IMR-90 (cell line): ENCODE results near the gene ZNF514. TPM values are rescaled to one million over a fixed set of nuclear protein-coding genes. Genes with fewer than 3 reads are reported as not detected.

Experiments
- ATAC-seq: fragments of 200-7000 bp; cut with Tn5 transposase; 2 replicates; pipeline ENCODE4 v1.9.1; 2020; ENCODE audit warnings: low read depth, mild to moderate bottlenecking, moderate library complexity
- BruUV-seq: library from RNA; stranded (reverse); fragments of 400-500 nt; replicated peaks from 2 replicates; lab custom pipeline; 2021; lab: Mats Ljungman, UMichigan
- CTCF ChIA-PET: fragments of 300-600 bp; formaldehyde crosslinking; extraction: SDS; loops from one replicate; lab custom pipeline; 2021; ENCODE audit warnings: antibody characterized with exemption; lab: Yijun Ruan, JAX
- POLR2A ChIA-PET: fragments of 300-600 bp; sonication (Branson Sonifier 250); formaldehyde crosslinking; loops from one replicate; lab custom pipeline; 2022; ENCODE audit warnings: antibody characterized with exemption; ENCODE audit not compliant: unreplicated experiment; lab: Charles Lee
- DNase-seq: peaks from one replicate; pipeline ENCODE4 v3.0.0; 2013
- H2AFZ ChIP-seq: replicated peaks from 2 replicates; pipeline ENCODE3; 2013; ENCODE audit warnings: low read length, mild to moderate bottlenecking; ENCODE audit not compliant: poor library complexity
- H2AK5ac ChIP-seq: 2 replicates; pipeline ENCODE4 v1.6.1; 2013; ENCODE audit warnings: low read depth, low read length, inconsistent platforms
- H2AK9ac ChIP-seq: replicated peaks from 2 replicates; pipeline ENCODE3; 2013; ENCODE audit warnings: mild to moderate bottlenecking, low read depth, low read length, moderate library complexity; ENCODE audit not compliant: poor library complexity
- H2BK120ac ChIP-seq: 2 replicates; pipeline ENCODE4 v1.6.1; 2013; ENCODE audit warnings: low read depth, low read length, inconsistent platforms
- H2BK15ac ChIP-seq: 3 replicates; pipeline ENCODE4 v1.6.1; 2013; ENCODE audit warnings: low read depth, low read length, inconsistent platforms
- H2BK20ac ChIP-seq: 2 replicates; pipeline ENCODE4 v1.6.1; 2013; ENCODE audit warnings: low read depth, mild to moderate bottlenecking, inconsistent platforms, low read length, moderate library complexity
- H2BK5ac ChIP-seq: 2 replicates; pipeline ENCODE4 v1.6.1; 2013; ENCODE audit warnings: mild to moderate bottlenecking, low read depth, low read length, inconsistent platforms; ENCODE audit not compliant: poor library complexity, severe bottlenecking
- H3K14ac ChIP-seq: replicated peaks from 2 replicates; pipeline ENCODE4 v1.6.1; 2013; ENCODE audit warnings: low read depth, low read length, inconsistent platforms
- H3K18ac ChIP-seq: 2 replicates; pipeline ENCODE4 v1.6.1; 2013; ENCODE audit warnings: low read depth, low read length, control low read depth
- H3K23ac ChIP-seq: 2 replicates; pipeline ENCODE4 v1.6.1; 2013; ENCODE audit warnings: low read depth, low read length, inconsistent platforms
- H3K27ac ChIP-seq: 2 replicates; pipeline ENCODE4 v1.5.1; 2013; ENCODE audit warnings: mild to moderate bottlenecking, control low read depth, low read length; ENCODE audit not compliant: insufficient read depth
- H3K27me3 ChIP-seq: 2 replicates; pipeline ENCODE4 v1.6.1; 2013; ENCODE audit warnings: low read length; ENCODE audit not compliant: control insufficient read depth, insufficient read depth
- H3K36me3 ChIP-seq: 2 replicates; pipeline ENCODE4 v1.6.1; 2013; ENCODE audit warnings: low read length, mixed read lengths; ENCODE audit not compliant: control insufficient read depth, insufficient read depth
- H3K4ac ChIP-seq: 2 replicates; pipeline ENCODE4 v1.6.1; 2013; ENCODE audit warnings: low read depth, low read length, inconsistent platforms
- H3K4me1 ChIP-seq: 2 replicates; pipeline ENCODE4 v1.6.1; 2013; ENCODE audit warnings: low read length, mixed read lengths; ENCODE audit not compliant: control insufficient read depth, insufficient read depth
- H3K4me2 ChIP-seq: 2 replicates; pipeline ENCODE4 v1.6.1; 2013; ENCODE audit warnings: low read depth, mild to moderate bottlenecking, control low read depth, low read length, moderate library complexity
- H3K4me3 ChIP-seq: 2 replicates; pipeline ENCODE4 v1.5.1; 2013; ENCODE audit warnings: low read depth, mild to moderate bottlenecking, control low read depth, low read length, moderate library complexity; ENCODE audit not compliant: insufficient read depth
- H3K56ac ChIP-seq: 2 replicates; pipeline ENCODE4 v1.6.1; 2013; ENCODE audit warnings: low read length, inconsistent platforms; ENCODE audit not compliant: insufficient read depth; ENCODE audit errors: extremely low read depth
- H3K79me1 ChIP-seq, 2 experiments: 2 replicates each; pipeline ENCODE4 v1.6.1; 2013; ENCODE audit warnings: low read length in 2 of 2, inconsistent platforms in 1 of 2, low read depth in 1 of 2
- H3K9ac ChIP-seq: 2 replicates; pipeline ENCODE4 v1.6.1; 2013; ENCODE audit warnings: low read depth, low read length, control low read depth
- H3K9me1 ChIP-seq: 2 replicates; pipeline ENCODE4 v1.6.1; 2013; ENCODE audit warnings: low read length, inconsistent platforms; ENCODE audit not compliant: insufficient read depth
- H3K9me3 ChIP-seq: 2 replicates; pipeline ENCODE4 v1.6.1; 2013; ENCODE audit warnings: low read length; ENCODE audit not compliant: control insufficient read depth, insufficient read depth
- H4K20me1 ChIP-seq: 2 replicates; pipeline ENCODE4 v1.6.1; 2013; ENCODE audit warnings: low read length, inconsistent platforms; ENCODE audit not compliant: insufficient read depth
- H4K5ac ChIP-seq: 2 replicates; pipeline ENCODE4 v1.6.1; 2013; ENCODE audit warnings: mild to moderate bottlenecking, low read depth, low read length, control low read depth
- H4K8ac ChIP-seq, 2 experiments: 2 replicates each; pipeline ENCODE4 v1.6.1; 2013; ENCODE audit warnings: low read depth in 2 of 2, low read length in 2 of 2, control low read depth in 1 of 2, inconsistent platforms in 1 of 2
- H4K91ac ChIP-seq: 2 replicates; pipeline ENCODE4 v1.6.1; 2013; ENCODE audit warnings: low read depth, low read length, inconsistent platforms; ENCODE audit not compliant: insufficient read depth
- BHLHE40 ChIP-seq: fragments of 150-350 bp; IDR thresholded peaks from 2 replicates; pipeline ENCODE4 v1.6.1; 2016; ENCODE audit warnings: mild to moderate bottlenecking, low read depth, low read length
- CEBPB ChIP-seq: IDR thresholded peaks from 2 replicates; pipeline ENCODE4 v1.6.1; 2012; ENCODE audit warnings: low read depth, low read length, improper control_type of control experiment
- CHD1 ChIP-seq: IDR thresholded peaks from 2 replicates; pipeline ENCODE4 v1.6.1; 2012; ENCODE audit warnings: low read depth, low read length, improper control_type of control experiment
- CTCF ChIP-seq: conservative IDR thresholded peaks from 2 replicates; pipeline ENCODE4 v1.5.1; 2012; ENCODE audit warnings: mild to moderate bottlenecking, low read depth, low read length, improper control_type of control experiment
- FOS ChIP-seq: fragments of 150-350 bp; IDR thresholded peaks from 2 replicates; pipeline ENCODE4 v1.6.1; 2016; ENCODE audit warnings: low read depth, low read length
- MAFK ChIP-seq: IDR thresholded peaks from 2 replicates; pipeline ENCODE4 v1.6.1; 2012; ENCODE audit warnings: low read depth, low read length, improper control_type of control experiment
- MAZ ChIP-seq: IDR thresholded peaks from 2 replicates; pipeline ENCODE4 v1.6.1; 2012; ENCODE audit warnings: low read depth, mild to moderate bottlenecking, low read length, improper control_type of control experiment, moderate library complexity, borderline replicate concordance
- NFE2L2 ChIP-seq: fragments of 150-350 bp; IDR thresholded peaks from 2 replicates; pipeline ENCODE4 v1.6.1; 2016; ENCODE audit warnings: low read depth, mild to moderate bottlenecking, low read length
- POLR2A ChIP-seq: IDR thresholded peaks from 2 replicates; pipeline ENCODE4 v1.6.1; 2012; ENCODE audit warnings: mild to moderate bottlenecking, low read depth, low read length
- RAD21 ChIP-seq: IDR thresholded peaks from 2 replicates; pipeline ENCODE4 v1.6.1; 2012; ENCODE audit warnings: low read length, improper control_type of control experiment
- RCOR1 ChIP-seq: IDR thresholded peaks from 2 replicates; pipeline ENCODE4 v1.6.1; 2012; ENCODE audit warnings: mild to moderate bottlenecking, low read length, improper control_type of control experiment; ENCODE audit not compliant: insufficient replicate concordance
- RFX5 ChIP-seq: IDR thresholded peaks from 2 replicates; pipeline ENCODE4 v1.8.0; 2012; ENCODE audit warnings: low read depth, mild to moderate bottlenecking, low read length, moderate library complexity
- SMC3 ChIP-seq: fragments of 150-350 bp; IDR thresholded peaks from 2 replicates; pipeline ENCODE4 v1.6.1; 2016; ENCODE audit warnings: low read depth, mild to moderate bottlenecking, antibody characterized with exemption, low read length, moderate library complexity
- USF2 ChIP-seq: fragments of 150-350 bp; IDR thresholded peaks from 2 replicates; pipeline ENCODE4 v1.6.1; 2017; ENCODE audit warnings: mild to moderate bottlenecking, antibody characterized with exemption, low read length, low read depth
- WGBS, 2 experiments: methylation state at CpG; one replicate each; pipeline versions ENCODE4 v1.1.5 to v1.1.7; 2013; ENCODE audit warnings: missing lambda C conversion rate in 2 of 2; ENCODE audit not compliant: insufficient read length in 1 of 2; ENCODE audit errors: extremely low coverage in 2 of 2; 5-methylcytosine and 5-hydroxymethylcytosine counted together
- dilution Hi-C: fragments of 300-500 bp; cut with HindIII; formaldehyde crosslinking; loops from one replicate; pipeline ENCODE4 v1.14.3; 2018; ENCODE audit warnings: low sequenced_read_pairs; ENCODE audit not compliant: unreplicated experiment
- in situ Hi-C: fragments of 300-500 bp; cut with MboI; formaldehyde crosslinking; loops from 3 replicates; pipeline ENCODE4 v1.14.3; 2019; ENCODE audit warnings: low sequenced_read_pairs, inconsistent platforms, mixed read lengths
- intact Hi-C: fragments of 100-400 bp; cut with micrococcal nuclease; formaldehyde crosslinking; loops from 2 replicates; pipeline ENCODE4 v1.10.0; 2022
- polyA plus RNA-seq, 3 experiments: library from polyadenylated mRNA; depleted of rRNA; stranded (reverse); fragments of >200 nt; gene quantifications; 2 replicates each; pipeline ENCODE4 v1.2.3, GENCODE V29; 2012; ENCODE audit warnings: low replicate concordance in 1 of 3
- total RNA-seq: library from RNA; depleted of rRNA; stranded (reverse); fragments of >200 nt; gene quantifications from 2 replicates; pipeline ENCODE4 v1.2.3, GENCODE V29; 2012
- TF ChIP-seq, protein P1 (sequence below): fragments of 150-350 bp; IDR thresholded peaks from 2 replicates; pipeline ENCODE4 v1.6.1; 2016; ENCODE audit warnings: low read depth, mild to moderate bottlenecking, low read length, moderate library complexity, borderline replicate concordance

ZNF514 gene
- total and polyA plus RNA-seq, 2 of the 4 experiments (the other 2 are of a cell fraction), result 5.3 to 6.5 TPM

- Histone ChIP-seq H3K18ac (no peak overlapping the region), H2BK5ac (no peak overlapping the region), H3K23ac (no peak overlapping the region), H3K79me1 (no peaks in the 10 kb centered on the region), H3K4me2 (no peak overlapping the region), H3K9me3 (peaks cover 21% of the 10 kb centered on the region), H2BK20ac (no peak overlapping the region), H2BK120ac (no peak overlapping the region), H3K4me3 (no peak overlapping the region), H2AK9ac (no peak overlapping the region), H3K56ac (no peak overlapping the region), H4K8ac (no peak overlapping the region), H4K5ac (no peak overlapping the region), H3K14ac (no peak overlapping the region), H2AFZ (no peak overlapping the region), H3K9me1 (no peaks in the 10 kb centered on the region), H3K4ac (no peak overlapping the region), H2BK15ac (no peak overlapping the region), H3K36me3 (no peaks in the 10 kb centered on the region), H3K27me3 (no peaks in the 10 kb centered on the region), H2AK5ac (no peak overlapping the region), H3K27ac (no peak overlapping the region), H3K9ac (no peak overlapping the region), H3K4me1 (no peaks in the 10 kb centered on the region), H4K91ac (no peak overlapping the region), H4K20me1 (no peaks in the 10 kb centered on the region)
- ATAC-seq, result no peak
- TF ChIP-seq CHD1, result no peak
- TF ChIP-seq RCOR1, result no peak
- TF ChIP-seq RAD21, result no peak
- no peak for TF ChIP-seq USF2
- no peak for TF ChIP-seq MAZ
- TF ChIP-seq SMC3, result no peak
- TF ChIP-seq POLR2A, result no peak
- no peak for TF ChIP-seq CEBPB
- no peak for TF ChIP-seq FOS
- TF ChIP-seq, protein P1, sequence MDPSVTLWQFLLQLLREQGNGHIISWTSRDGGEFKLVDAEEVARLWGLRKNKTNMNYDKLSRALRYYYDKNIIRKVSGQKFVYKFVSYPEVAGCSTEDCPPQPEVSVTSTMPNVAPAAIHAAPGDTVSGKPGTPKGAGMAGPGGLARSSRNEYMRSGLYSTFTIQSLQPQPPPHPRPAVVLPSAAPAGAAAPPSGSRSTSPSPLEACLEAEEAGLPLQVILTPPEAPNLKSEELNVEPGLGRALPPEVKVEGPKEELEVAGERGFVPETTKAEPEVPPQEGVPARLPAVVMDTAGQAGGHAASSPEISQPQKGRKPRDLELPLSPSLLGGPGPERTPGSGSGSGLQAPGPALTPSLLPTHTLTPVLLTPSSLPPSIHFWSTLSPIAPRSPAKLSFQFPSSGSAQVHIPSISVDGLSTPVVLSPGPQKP, result no peak
- TF ChIP-seq MAFK, result no peak
- TF ChIP-seq CTCF, result no peak
- no peak for TF ChIP-seq RFX5
- no peak for TF ChIP-seq NFE2L2
- no peak for TF ChIP-seq BHLHE40
- WGBS, 2 experiments, result 67% methylated on average over 1 of the region's 1 CpG; no CpG with 5 or more reads in 1 of the 2 experiments
- dilution Hi-C loops, result no loop called here
- POLR2A ChIA-PET, result no interaction called here
- CTCF ChIA-PET, result no interaction called here
- no peak for DNase-seq
- intact Hi-C loops, result no loop called here
- in situ Hi-C loops, result no loop called here
- BruUV-seq, result no TSS peak
Measured at GRCh38 chr2:95138702-95139101, 20.9 kb downstream of the ZNF514 start.
